SK-N-SH (cell line): ENCODE results near the gene HSPA4L. TPM values are rescaled to one million over a fixed set of nuclear protein-coding genes. Genes with fewer than 3 reads are reported as not detected.

Source experiments
- CTCF ChIA-PET: fragments of 300-600, 350-600 bp; formaldehyde crosslinking; extraction: SDS; loops from one replicate; lab custom pipeline; 2021; lab: Yijun Ruan, JAX
- POLR2A ChIA-PET: fragments of 350-600 bp; sonication (Branson Sonifier 250); formaldehyde crosslinking; extraction: SDS; loops from one replicate; lab custom pipeline; 2020; ENCODE audit warnings: antibody characterized with exemption, inconsistent platforms; lab: Yijun Ruan, JAX
- DNase-seq: peaks from one replicate; pipeline ENCODE4 v3.0.0; 2012
- H2AFZ ChIP-seq: fragments of 200-600 bp; sonication (generic); 2 replicates; pipeline ENCODE4 v1.8.1; 2016; ENCODE audit warnings: antibody characterized with exemption, mild to moderate bottlenecking, low read depth
- H3F3A ChIP-seq: fragments of 200-600 bp; sonication (generic); replicated peaks from 2 replicates; pipeline ENCODE3; 2016; ENCODE audit warnings: antibody characterized with exemption, mild to moderate bottlenecking; ENCODE audit not compliant: insufficient read depth
- H3K27ac ChIP-seq, 2 experiments: fragments of 200-500 bp in 1 of 2; fragments of 200-600 bp in 1 of 2; sonication (Bioruptor generic) in 1 of 2; sonication (generic), shearing (Covaris generic) in 1 of 2; 2 replicates each; pipeline versions ENCODE4 v1.5.1 to v1.6.1; 2014 to 2016; ENCODE audit warnings: low read depth in 2 of 2, inconsistent platforms in 1 of 2, low read length in 1 of 2, mild to moderate bottlenecking in 1 of 2, mixed read lengths in 1 of 2
- H3K27me3 ChIP-seq: fragments of 200-600 bp; sonication (generic), shearing (Covaris generic); 2 replicates; pipeline ENCODE4 v1.6.1; 2016; ENCODE audit warnings: mixed run types; ENCODE audit not compliant: insufficient read depth
- H3K36me3 ChIP-seq, 2 experiments: fragments of 200-500 bp in 1 of 2; fragments of 200-600 bp in 1 of 2; sonication (Bioruptor generic) in 1 of 2; sonication (generic) in 1 of 2; replicated peaks in 1 of 2; 2 replicates each; pipeline versions ENCODE3 to v1.5.1; 2014 to 2016; ENCODE audit warnings: low read length in 1 of 2, mild to moderate bottlenecking in 1 of 2; ENCODE audit not compliant: insufficient read depth in 2 of 2, control insufficient read depth in 1 of 2
- H3K4me1 ChIP-seq, 2 experiments: fragments of 200-500 bp in 1 of 2; fragments of 200-600 bp in 1 of 2; sonication (Bioruptor generic) in 1 of 2; sonication (generic), shearing (Covaris generic) in 1 of 2; 2 replicates each; pipeline versions ENCODE4 v1.5.1 to v1.6.1; 2014 to 2016; ENCODE audit warnings: low read depth in 1 of 2, low read length in 1 of 2, mixed run types in 1 of 2; ENCODE audit not compliant: insufficient read depth in 2 of 2, control insufficient read depth in 1 of 2
- H3K4me2 ChIP-seq: fragments of 200-600 bp; sonication (generic), shearing (Covaris generic); 2 replicates; pipeline ENCODE4 v1.6.1; 2017; ENCODE audit warnings: mixed run types
- H3K4me3 ChIP-seq, 2 experiments: fragments of 200-500 bp in 1 of 2; fragments of 200-600 bp in 1 of 2; sonication (Bioruptor generic) in 1 of 2; sonication (generic), shearing (Covaris generic) in 1 of 2; 2 replicates each; pipeline versions ENCODE4 v1.5.1 to v1.8.1; 2014 to 2016; ENCODE audit warnings: low read depth in 2 of 2, inconsistent platforms in 1 of 2, low read length in 1 of 2, mild to moderate bottlenecking in 1 of 2, mixed read lengths in 1 of 2, moderate library complexity in 1 of 2
- H3K79me2 ChIP-seq: fragments of 200-600 bp; sonication (generic); 2 replicates; pipeline ENCODE4 v1.8.1; 2017; ENCODE audit warnings: mild to moderate bottlenecking; ENCODE audit not compliant: insufficient read depth
- H3K9ac ChIP-seq: fragments of 200-600 bp; sonication (generic); 2 replicates; pipeline ENCODE4 v1.6.1; 2017; ENCODE audit warnings: mixed run types
- H3K9me2 ChIP-seq: fragments of 200-600 bp; sonication (generic); 2 replicates; pipeline ENCODE4 v1.6.1; 2017; ENCODE audit warnings: mixed run types
- H3K9me3 ChIP-seq: fragments of 200-600 bp; sonication (generic); 2 replicates; pipeline ENCODE4 v1.6.1; 2017; ENCODE audit warnings: mixed run types, mild to moderate bottlenecking, moderate library complexity
- H4K20me1 ChIP-seq: fragments of 200-600 bp; sonication (generic); 2 replicates; pipeline ENCODE4 v1.6.1; 2017; ENCODE audit warnings: mild to moderate bottlenecking, mixed run types; ENCODE audit not compliant: insufficient read depth
- CTCF ChIP-seq: fragments of 200-600 bp; sonication (generic); IDR thresholded peaks from 2 replicates; pipeline ENCODE4 v1.6.1; 2017; ENCODE audit warnings: antibody characterized with exemption, mild to moderate bottlenecking, moderate library complexity
- IRF3 ChIP-seq: fragments of 150-350 bp; IDR thresholded peaks from 2 replicates; pipeline ENCODE4 v1.6.1; 2016; ENCODE audit warnings: mild to moderate bottlenecking, low read depth, low read length
- MAX ChIP-seq: IDR thresholded peaks from 2 replicates; pipeline ENCODE4 v1.4.0; 2012; ENCODE audit warnings: low read depth
- MEF2A ChIP-seq: IDR thresholded peaks from 2 replicates; pipeline ENCODE4 v1.4.0; 2012; ENCODE audit warnings: low read depth, borderline replicate concordance
- MXI1 ChIP-seq: IDR thresholded peaks from 2 replicates; pipeline ENCODE4 v1.6.1; 2012; ENCODE audit warnings: mild to moderate bottlenecking, low read depth, low read length, improper control_type of control experiment
- NRF1 ChIP-seq: IDR thresholded peaks from 2 replicates; pipeline ENCODE4 v1.6.1; 2012; ENCODE audit warnings: low read depth, mild to moderate bottlenecking, low read length
- RAD21 ChIP-seq: IDR thresholded peaks from 2 replicates; pipeline ENCODE4 v1.6.1; 2012; ENCODE audit warnings: mild to moderate bottlenecking, low read length
- REST ChIP-seq: IDR thresholded peaks from 2 replicates; pipeline ENCODE4 v1.6.1; 2012; ENCODE audit warnings: mild to moderate bottlenecking, low read depth, low read length, moderate library complexity
- RXRA ChIP-seq: IDR thresholded peaks from 2 replicates; pipeline ENCODE4 v1.4.0; 2012; ENCODE audit warnings: low read depth, mild to moderate bottlenecking, borderline replicate concordance
- SIN3A ChIP-seq: IDR thresholded peaks from 2 replicates; pipeline ENCODE4 v1.6.1; 2012; ENCODE audit warnings: low read depth, mild to moderate bottlenecking, low read length, moderate library complexity, borderline replicate concordance
- TCF12 ChIP-seq: IDR thresholded peaks from 2 replicates; pipeline ENCODE4 v1.4.0; 2012
- WGBS: methylation state at CpG from one replicate; pipeline ENCODE4 v1.1.6; 2017; ENCODE audit warnings: low lambda C conversion rate; 5-methylcytosine and 5-hydroxymethylcytosine counted together
- polyA plus RNA-seq, 3 experiments: library from polyadenylated mRNA; depleted of rRNA; stranded (reverse); fragments of >200 nt; gene quantifications; 2 replicates each; pipeline ENCODE4 v1.2.3, GENCODE V29; 2012

The HSPA4L gene
- polyA plus RNA-seq, 1 of the 3 experiments (the other 2 are of a cell fraction), result 1.6 TPM

GRCh38 chr4:127809173-127809800 is 27.2 kb downstream of the HSPA4L start:
- Histone ChIP-seq H3K4me1 (no peaks in the 10 kb centered on the region), H4K20me1 (no peaks in the 10 kb centered on the region), H3K79me2 (no peaks in the 10 kb centered on the region), H3F3A (no peaks in the 10 kb centered on the region), H3K9me2 (no peaks in the 10 kb centered on the region), H3K4me3 (no peak overlapping the region), H3K36me3 (peaks cover 0 to 19% of the 10 kb centered on the region in 2 experiments), H3K27ac (no peak overlapping the region), H3K9me3 (no peaks in the 10 kb centered on the region), H3K4me2 (no peak overlapping the region), H2AFZ (no peak overlapping the region), H3K27me3 (no peaks in the 10 kb centered on the region), H3K9ac (no peak overlapping the region)
- peak; percentile 23 for TF ChIP-seq CTCF
- TF ChIP-seq RAD21, result peak; percentile 34
- no peak for TF ChIP-seq REST
- ChIA-PET CTCF (interaction anchor here (1.2 kb wide), 1 partner anchor 194 kb away, joined by 3 read pairs; no protein-coding TSS in a partner anchor), POLR2A (no interaction called here)
- DNase-seq, result no peak
- WGBS, result 93% methylated on average over 6 of the region's 6 CpGs

- Histone ChIP-seq H3K9me3 (no peaks in the 10 kb centered on the region), H3K27me3 (no peaks in the 10 kb centered on the region)
- TF ChIP-seq TCF12 (no peak), CTCF (no peak), MAX (no peak), NRF1 (no peak), MXI1 (no peak), IRF3 (no peak), MEF2A (no peak), SIN3A (no peak), RXRA (no peak)
- TF ChIP-seq, all 33 proteins: peak for 0
- no peak for DNase-seq
- CTCF ChIA-PET, result no interaction called here
- no peaks in the 10 kb centered on the region for H3F3A ChIP-seq
- H3K4me2 ChIP-seq, result no peak overlapping the region
- no peaks in the 10 kb centered on the region for H3K79me2 ChIP-seq
- no peaks in the 10 kb centered on the region for H4K20me1 ChIP-seq
- no peaks in the 10 kb centered on the region for H3K4me1 ChIP-seq
- H3K9ac ChIP-seq, result no peak overlapping the region
- 94% methylated on average over 3 of the region's 3 CpGs for WGBS
- POLR2A ChIA-PET, result no interaction called here
- H3K9me2 ChIP-seq, result no peaks in the 10 kb centered on the region
- no peak overlapping the region for H2AFZ ChIP-seq
- H3K36me3 ChIP-seq, result peaks cover 0 to 12% of the 10 kb centered on the region in 2 experiments
- H3K27ac ChIP-seq, result no peak overlapping the region
- no peak overlapping the region for H3K4me3 ChIP-seq
Observed at GRCh38 chr4:127810551-127810950, 28.4 kb downstream of the HSPA4L start.
